Mammary epithelial cell (primary cell): ENCODE results near the gene CC2D1B.

Experiments used
- EZH2 ChIP-seq: IDR thresholded peaks from 2 replicates; pipeline ENCODE4 v1.6.1; 2012; ENCODE audit warnings: low read length, inconsistent platforms, borderline replicate concordance
- TF ChIP-seq, protein P1 (sequence below), 2 donors: IDR thresholded peaks in 1 of 2; conservative IDR thresholded peaks in 1 of 2; 2 replicates each; pipeline ENCODE4 v1.5.1; 2011 to 2012; ENCODE audit warnings: inconsistent platforms in 2 of 2, low read length in 2 of 2, mild to moderate bottlenecking in 2 of 2, control low read depth in 1 of 2, low read depth in 1 of 2; ENCODE audit not compliant: insufficient read depth in 1 of 2; ENCODE audit errors: extremely low read depth in 1 of 2

DNA sequence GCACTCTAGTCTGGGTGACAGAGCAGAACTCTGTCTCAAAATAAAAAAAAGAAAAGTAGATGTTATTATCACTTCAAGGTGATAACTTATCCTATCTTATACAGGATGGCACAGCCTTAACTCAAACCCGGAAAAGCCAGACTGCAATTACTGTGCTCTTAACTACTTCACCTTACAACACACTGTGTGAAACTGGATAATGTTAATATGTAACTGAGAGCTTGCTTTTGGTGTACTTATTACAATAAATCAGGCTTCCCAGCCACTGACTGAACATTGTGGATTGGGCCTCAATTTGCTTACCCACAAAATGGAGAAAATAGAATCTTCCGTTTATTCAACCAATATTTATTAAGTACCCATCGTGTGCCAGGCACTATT is 36.8 kb upstream of the CC2D1B start:
- TF ChIP-seq, protein P1, sequence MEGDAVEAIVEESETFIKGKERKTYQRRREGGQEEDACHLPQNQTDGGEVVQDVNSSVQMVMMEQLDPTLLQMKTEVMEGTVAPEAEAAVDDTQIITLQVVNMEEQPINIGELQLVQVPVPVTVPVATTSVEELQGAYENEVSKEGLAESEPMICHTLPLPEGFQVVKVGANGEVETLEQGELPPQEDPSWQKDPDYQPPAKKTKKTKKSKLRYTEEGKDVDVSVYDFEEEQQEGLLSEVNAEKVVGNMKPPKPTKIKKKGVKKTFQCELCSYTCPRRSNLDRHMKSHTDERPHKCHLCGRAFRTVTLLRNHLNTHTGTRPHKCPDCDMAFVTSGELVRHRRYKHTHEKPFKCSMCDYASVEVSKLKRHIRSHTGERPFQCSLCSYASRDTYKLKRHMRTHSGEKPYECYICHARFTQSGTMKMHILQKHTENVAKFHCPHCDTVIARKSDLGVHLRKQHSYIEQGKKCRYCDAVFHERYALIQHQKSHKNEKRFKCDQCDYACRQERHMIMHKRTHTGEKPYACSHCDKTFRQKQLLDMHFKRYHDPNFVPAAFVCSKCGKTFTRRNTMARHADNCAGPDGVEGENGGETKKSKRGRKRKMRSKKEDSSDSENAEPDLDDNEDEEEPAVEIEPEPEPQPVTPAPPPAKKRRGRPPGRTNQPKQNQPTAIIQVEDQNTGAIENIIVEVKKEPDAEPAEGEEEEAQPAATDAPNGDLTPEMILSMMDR (conservative IDR thresholded peaks at IDR 0.05 in 1 of 2, IDR thresholded peaks at IDR 0.05 in 1 of 2; ENCODE audit: extremely low read depth in 1 of 2, insufficient read depth in 1 of 2, low read depth in 1 of 2, low read length in 2 of 2) = no peak
- no peak for TF ChIP-seq EZH2
